ENCODE results near the gene ATXN7. TPM values are rescaled to one million over a fixed set of nuclear protein-coding genes. Genes with fewer than 3 reads are reported as not detected.

ATXN7 gene, protein sequence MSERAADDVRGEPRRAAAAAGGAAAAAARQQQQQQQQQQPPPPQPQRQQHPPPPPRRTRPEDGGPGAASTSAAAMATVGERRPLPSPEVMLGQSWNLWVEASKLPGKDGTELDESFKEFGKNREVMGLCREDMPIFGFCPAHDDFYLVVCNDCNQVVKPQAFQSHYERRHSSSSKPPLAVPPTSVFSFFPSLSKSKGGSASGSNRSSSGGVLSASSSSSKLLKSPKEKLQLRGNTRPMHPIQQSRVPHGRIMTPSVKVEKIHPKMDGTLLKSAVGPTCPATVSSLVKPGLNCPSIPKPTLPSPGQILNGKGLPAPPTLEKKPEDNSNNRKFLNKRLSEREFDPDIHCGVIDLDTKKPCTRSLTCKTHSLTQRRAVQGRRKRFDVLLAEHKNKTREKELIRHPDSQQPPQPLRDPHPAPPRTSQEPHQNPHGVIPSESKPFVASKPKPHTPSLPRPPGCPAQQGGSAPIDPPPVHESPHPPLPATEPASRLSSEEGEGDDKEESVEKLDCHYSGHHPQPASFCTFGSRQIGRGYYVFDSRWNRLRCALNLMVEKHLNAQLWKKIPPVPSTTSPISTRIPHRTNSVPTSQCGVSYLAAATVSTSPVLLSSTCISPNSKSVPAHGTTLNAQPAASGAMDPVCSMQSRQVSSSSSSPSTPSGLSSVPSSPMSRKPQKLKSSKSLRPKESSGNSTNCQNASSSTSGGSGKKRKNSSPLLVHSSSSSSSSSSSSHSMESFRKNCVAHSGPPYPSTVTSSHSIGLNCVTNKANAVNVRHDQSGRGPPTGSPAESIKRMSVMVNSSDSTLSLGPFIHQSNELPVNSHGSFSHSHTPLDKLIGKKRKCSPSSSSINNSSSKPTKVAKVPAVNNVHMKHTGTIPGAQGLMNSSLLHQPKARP
- total RNA-seq, result 26.4 TPM
- long read RNA-seq, transcript ATXN7-211 (1 exons, 3,268 nt), result major isoform, 6 of 8 reads
- long read RNA-seq, partial matches to known transcripts, result 1 of 8 reads
- long read RNA-seq, other reads (novel, unspliced or antisense), result 1 of 8 reads

GRCh38 chr3:63863150-63864007 is at the start of gene ATXN7, which contains the start of gene THOC7:
ATXN7 (plus strand) TSS chr3:63863867; CDS start chr3:63912599, 48,732 bp downstream.
THOC7 (minus strand) TSS chr3:63863805; CDS start chr3:63863790, 15 bp downstream.
- intact Hi-C loops (cut with DNase I), result loop anchor here (1.0 kb wide), 1 partner anchor 49 kb away; the partner anchor contains the start of gene SCAANT1
- peak; percentile 87 for DNase-seq (ENCODE audit: low spot score)

DNA sequence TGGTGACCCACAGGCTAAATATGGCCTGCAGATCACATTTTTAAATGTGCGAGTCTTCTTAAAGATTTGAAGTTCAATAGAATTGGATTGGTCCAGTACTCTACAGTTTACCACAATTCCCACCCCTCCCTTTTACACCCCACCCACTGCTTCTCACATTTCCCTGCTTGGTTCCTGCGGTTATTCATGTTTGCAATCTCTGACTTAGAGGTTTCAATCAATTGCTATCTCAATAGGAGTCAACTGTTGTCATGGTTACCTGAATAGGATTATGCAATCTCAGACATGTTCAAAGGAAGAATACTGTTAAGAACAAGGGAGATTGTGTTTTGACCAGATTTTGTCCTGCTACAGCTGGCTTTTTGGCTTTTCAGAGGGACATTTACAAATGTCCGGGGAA is 49.4 kb upstream of the ATXN7 start:
- DNase-seq (ENCODE audit: low spot score), result no peak
- intact Hi-C loops (cut with DNase I), result no loop called here

DNA sequence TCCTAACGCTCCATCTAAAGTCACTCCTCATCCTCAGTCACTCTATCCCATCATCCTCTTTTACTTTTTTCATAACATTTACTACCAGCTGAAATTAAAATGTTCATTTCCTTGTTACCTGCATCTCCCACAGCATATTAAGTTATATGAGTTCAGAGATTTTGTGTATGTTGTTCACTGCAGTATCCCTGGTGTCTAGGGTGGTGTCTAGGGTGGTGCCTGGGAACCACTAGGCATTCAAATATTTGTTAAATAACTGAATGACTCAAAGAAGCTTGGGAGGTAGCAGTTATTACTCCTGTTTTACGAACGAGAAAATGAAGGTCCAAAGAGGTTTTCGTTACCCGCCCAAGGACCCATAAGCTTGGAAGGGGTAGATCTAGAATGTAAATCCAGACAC is 46.4 kb upstream of the ATXN7 start:
- no peak for DNase-seq (ENCODE audit: low spot score)
- intact Hi-C loops (cut with DNase I), result loop anchor here (5.0 kb wide), 1 partner anchor 1195 kb away; no protein-coding TSS in a partner anchor

GRCh38 chr3:63818282-63819150 is 45.2 kb upstream of the ATXN7 start:
- DNase-seq (ENCODE audit: low spot score), result no peak

GRCh38 chr3:63819151-63819398 is 44.6 kb upstream of the ATXN7 start, which contains the start of gene C3orf49:
C3orf49 (plus strand) TSS chr3:63819299; CDS start chr3:63819472, 173 bp downstream.
- DNase-seq (ENCODE audit: low spot score), result no peak
- intact Hi-C loops (cut with DNase I), result loop anchor here (5.0 kb wide), 1 partner anchor 1197 kb away; no protein-coding TSS in a partner anchor

More at GRCh38 chr3:63818282-63819150, 45.2 kb upstream of the ATXN7 start:
- intact Hi-C loops (cut with DNase I), result loop anchor here (1.0 to 5.0 kb wide), 2 partner anchors 467 to 1196 kb away; no protein-coding TSS in a partner anchor

DNA sequence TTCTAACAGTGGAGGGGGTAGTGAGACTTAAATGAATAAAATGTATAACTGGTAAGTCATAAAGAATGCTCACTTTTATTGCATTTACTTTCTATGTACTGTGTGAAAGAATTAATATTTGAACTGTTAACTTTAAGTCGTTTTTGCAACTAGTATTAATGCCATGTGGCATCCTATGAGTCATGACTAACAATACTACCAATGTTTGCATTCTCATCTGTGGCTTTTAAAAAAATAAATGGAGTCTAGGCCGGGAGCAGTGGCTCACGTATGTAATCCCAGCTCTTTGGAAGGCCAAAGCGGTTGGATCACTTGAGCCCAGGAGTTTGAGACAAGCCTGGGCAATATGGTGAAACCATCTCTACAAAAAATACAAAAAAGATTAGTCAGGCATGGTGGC is 39.4 kb upstream of the ATXN7 start:
- intact Hi-C loops (cut with DNase I), result no loop called here
- no peak for DNase-seq (ENCODE audit: low spot score)

GRCh38 chr3:63830526-63830925 is 33.1 kb upstream of the ATXN7 start:
- DNase-seq (ENCODE audit: low spot score), result no peak
- intact Hi-C loops (cut with DNase I), result no loop called here

DNA sequence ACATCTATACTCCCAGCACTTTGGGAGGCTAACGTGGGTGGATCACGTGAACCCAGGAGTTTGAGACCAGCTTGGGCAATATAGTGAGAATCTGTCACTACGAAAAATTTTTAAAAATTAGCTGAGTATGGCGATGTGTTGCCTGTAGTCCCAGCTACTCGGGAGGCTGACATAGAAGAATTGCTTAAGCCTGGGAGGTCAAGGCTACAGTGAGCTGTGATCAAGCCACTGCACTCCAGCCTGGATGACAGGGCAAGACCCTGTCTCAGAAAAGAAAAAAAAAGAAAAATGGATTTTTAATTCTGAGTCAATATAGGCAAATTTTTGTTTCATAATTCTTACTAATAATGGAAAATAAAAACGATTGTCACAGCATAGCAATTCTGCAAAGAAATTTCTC is 31.3 kb upstream of the ATXN7 start:
- no peak for DNase-seq (ENCODE audit: low spot score)
- intact Hi-C loops (cut with DNase I), result no loop called here

- intact Hi-C loops (cut with DNase I), result no loop called here
- no peak for DNase-seq (ENCODE audit: low spot score)
Measured at GRCh38 chr3:63841704-63842103, 22.0 kb upstream of the ATXN7 start.

DNA sequence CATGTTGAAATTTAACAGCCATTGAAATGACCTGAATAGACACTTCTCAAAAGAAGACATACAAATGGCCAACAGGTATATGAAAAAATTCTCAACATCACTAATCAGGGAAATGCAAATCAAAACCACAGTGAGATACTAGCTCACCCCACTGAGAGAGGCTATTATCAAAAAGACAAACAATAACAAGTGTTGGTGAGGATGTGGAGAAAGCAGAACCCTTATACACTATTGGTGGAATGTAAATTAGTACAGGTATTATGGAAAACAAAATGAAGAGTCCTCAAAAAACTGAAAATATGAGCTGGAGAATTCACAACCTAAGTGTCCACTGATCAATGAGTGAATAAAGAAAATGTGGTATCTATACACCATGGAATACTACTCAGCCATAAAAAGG is 21.5 kb upstream of the ATXN7 start:
- no peak for DNase-seq (ENCODE audit: low spot score)
- intact Hi-C loops (cut with DNase I), result no loop called here

DNA sequence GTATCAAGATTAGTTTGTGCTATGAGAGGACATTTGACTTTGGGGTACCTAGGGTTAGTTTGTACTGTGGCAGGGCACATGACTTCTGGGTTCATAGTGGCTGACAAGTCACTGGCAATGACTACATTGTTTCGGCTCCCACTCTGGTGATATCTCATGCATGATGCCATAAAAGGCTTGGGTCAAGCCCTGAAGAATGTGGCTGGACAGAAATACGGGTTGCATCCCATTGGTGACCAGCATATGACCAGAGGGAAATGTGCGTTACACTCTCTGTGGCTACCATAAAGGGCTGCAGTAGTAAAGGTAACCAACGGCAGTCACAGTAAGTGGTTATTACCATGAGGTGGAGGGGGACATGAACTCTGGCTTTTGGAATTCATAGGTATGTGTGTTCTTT is 18.5 kb upstream of the ATXN7 start:
- intact Hi-C loops (cut with DNase I), result no loop called here
- DNase-seq (ENCODE audit: low spot score), result no peak

- intact Hi-C loops (cut with DNase I), result no loop called here
- no peak for DNase-seq (ENCODE audit: low spot score)
Measured at GRCh38 chr3:63847718-63848450, 15.8 kb upstream of the ATXN7 start.

GRCh38 chr3:63849175-63849574 is 14.5 kb upstream of the ATXN7 start:
- no peak for DNase-seq (ENCODE audit: low spot score)
- intact Hi-C loops (cut with DNase I), result no loop called here

GRCh38 chr3:63851287-63851686 is 12.4 kb upstream of the ATXN7 start:
- DNase-seq (ENCODE audit: low spot score), result no peak
- intact Hi-C loops (cut with DNase I), result no loop called here

DNA sequence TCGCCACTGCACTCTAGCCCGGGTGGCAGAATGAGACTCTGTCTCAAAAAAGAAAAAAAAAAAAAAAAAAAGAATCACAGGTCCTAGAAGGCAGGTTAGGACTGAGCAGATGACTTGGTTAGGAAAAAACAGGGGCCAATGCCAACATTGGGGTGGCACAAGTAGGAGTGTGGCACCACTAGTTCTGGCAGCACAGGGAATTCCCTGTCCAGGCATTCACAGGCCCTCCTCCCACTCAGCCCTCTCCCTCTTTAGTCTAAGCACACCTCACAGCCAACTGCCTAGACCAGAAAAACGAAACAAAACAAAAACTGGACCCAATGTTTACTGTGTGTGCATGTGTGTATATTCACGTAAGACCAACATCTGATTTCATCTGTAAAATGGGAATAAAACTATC is 10.6 kb upstream of the ATXN7 start:
- intact Hi-C loops (cut with DNase I), result no loop called here
- no peak for DNase-seq (ENCODE audit: low spot score)

DNA sequence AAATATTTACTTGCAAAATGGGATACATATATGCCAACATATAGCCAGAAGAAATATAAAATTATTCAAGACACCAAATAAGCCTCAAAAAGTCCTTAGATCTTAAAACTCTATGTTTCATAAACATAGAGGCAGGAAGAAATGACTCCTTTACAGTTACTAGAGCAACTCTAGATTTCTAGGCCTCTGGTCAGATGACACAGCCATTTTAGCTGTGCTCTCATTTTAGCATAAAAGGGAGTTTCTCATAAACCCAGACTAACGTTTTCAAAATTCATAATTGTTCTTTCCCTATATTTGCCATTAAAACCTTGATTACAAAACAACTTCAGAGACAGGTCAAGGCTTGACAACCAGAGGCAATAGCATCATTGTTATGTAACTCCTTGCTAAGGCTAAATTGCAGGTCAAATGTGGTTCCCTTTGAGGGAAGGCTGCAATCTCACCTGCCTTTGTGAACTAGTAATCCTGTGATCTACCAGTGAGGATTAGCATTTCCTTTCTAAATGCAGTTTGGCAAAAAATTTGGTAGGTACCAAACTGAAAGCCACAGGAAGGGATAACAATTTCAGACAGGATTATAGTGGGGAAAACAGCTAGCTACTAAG is 8.2 kb upstream of the ATXN7 start:
- DNase-seq (ENCODE audit: low spot score), result no peak
- intact Hi-C loops (cut with DNase I), result no loop called here

- intact Hi-C loops (cut with DNase I), result no loop called here
Measured at GRCh38 chr3:63857311-63857710, 6.4 kb upstream of the ATXN7 start.

More at GRCh38 chr3:63857311-63857710, 6.4 kb upstream of the ATXN7 start:
- no peak for DNase-seq (ENCODE audit: low spot score)
